IMR-90 (cell line): ENCODE measurements around the gene SF3B5. TPM values are rescaled to one million over a fixed set of nuclear protein-coding genes. Genes with fewer than 3 reads are reported as not detected.

Source experiments
- ATAC-seq: fragments of 200-7000 bp; cut with Tn5 transposase; 2 replicates; pipeline ENCODE4 v1.9.1; 2020; ENCODE audit warnings: low read depth, mild to moderate bottlenecking, moderate library complexity
- BruUV-seq: library from RNA; stranded (reverse); fragments of 400-500 nt; replicated peaks from 2 replicates; lab custom pipeline; 2021; lab: Mats Ljungman, UMichigan
- CTCF ChIA-PET: fragments of 300-600 bp; formaldehyde crosslinking; extraction: SDS; loops from one replicate; lab custom pipeline; 2021; ENCODE audit warnings: antibody characterized with exemption; lab: Yijun Ruan, JAX
- POLR2A ChIA-PET: fragments of 300-600 bp; sonication (Branson Sonifier 250); formaldehyde crosslinking; loops from one replicate; lab custom pipeline; 2022; ENCODE audit warnings: antibody characterized with exemption; ENCODE audit not compliant: unreplicated experiment; lab: Charles Lee
- DNase-seq: peaks from one replicate; pipeline ENCODE4 v3.0.0; 2013
- H2AFZ ChIP-seq: replicated peaks from 2 replicates; pipeline ENCODE3; 2013; ENCODE audit warnings: low read length, mild to moderate bottlenecking; ENCODE audit not compliant: poor library complexity
- H2AK5ac ChIP-seq: 2 replicates; pipeline ENCODE4 v1.6.1; 2013; ENCODE audit warnings: low read depth, low read length, inconsistent platforms
- H2AK9ac ChIP-seq: replicated peaks from 2 replicates; pipeline ENCODE3; 2013; ENCODE audit warnings: mild to moderate bottlenecking, low read depth, low read length, moderate library complexity; ENCODE audit not compliant: poor library complexity
- H2BK120ac ChIP-seq: 2 replicates; pipeline ENCODE4 v1.6.1; 2013; ENCODE audit warnings: low read depth, low read length, inconsistent platforms
- H2BK15ac ChIP-seq: 3 replicates; pipeline ENCODE4 v1.6.1; 2013; ENCODE audit warnings: low read depth, low read length, inconsistent platforms
- H2BK20ac ChIP-seq: 2 replicates; pipeline ENCODE4 v1.6.1; 2013; ENCODE audit warnings: low read depth, mild to moderate bottlenecking, inconsistent platforms, low read length, moderate library complexity
- H2BK5ac ChIP-seq: 2 replicates; pipeline ENCODE4 v1.6.1; 2013; ENCODE audit warnings: mild to moderate bottlenecking, low read depth, low read length, inconsistent platforms; ENCODE audit not compliant: poor library complexity, severe bottlenecking
- H3K14ac ChIP-seq: replicated peaks from 2 replicates; pipeline ENCODE4 v1.6.1; 2013; ENCODE audit warnings: low read depth, low read length, inconsistent platforms
- H3K18ac ChIP-seq: 2 replicates; pipeline ENCODE4 v1.6.1; 2013; ENCODE audit warnings: low read depth, low read length, control low read depth
- H3K23ac ChIP-seq: 2 replicates; pipeline ENCODE4 v1.6.1; 2013; ENCODE audit warnings: low read depth, low read length, inconsistent platforms
- H3K27ac ChIP-seq: 2 replicates; pipeline ENCODE4 v1.5.1; 2013; ENCODE audit warnings: mild to moderate bottlenecking, control low read depth, low read length; ENCODE audit not compliant: insufficient read depth
- H3K27me3 ChIP-seq: 2 replicates; pipeline ENCODE4 v1.6.1; 2013; ENCODE audit warnings: low read length; ENCODE audit not compliant: control insufficient read depth, insufficient read depth
- H3K36me3 ChIP-seq: 2 replicates; pipeline ENCODE4 v1.6.1; 2013; ENCODE audit warnings: low read length, mixed read lengths; ENCODE audit not compliant: control insufficient read depth, insufficient read depth
- H3K4ac ChIP-seq: 2 replicates; pipeline ENCODE4 v1.6.1; 2013; ENCODE audit warnings: low read depth, low read length, inconsistent platforms
- H3K4me1 ChIP-seq: 2 replicates; pipeline ENCODE4 v1.6.1; 2013; ENCODE audit warnings: low read length, mixed read lengths; ENCODE audit not compliant: control insufficient read depth, insufficient read depth
- H3K4me2 ChIP-seq: 2 replicates; pipeline ENCODE4 v1.6.1; 2013; ENCODE audit warnings: low read depth, mild to moderate bottlenecking, control low read depth, low read length, moderate library complexity
- H3K4me3 ChIP-seq: 2 replicates; pipeline ENCODE4 v1.5.1; 2013; ENCODE audit warnings: low read depth, mild to moderate bottlenecking, control low read depth, low read length, moderate library complexity; ENCODE audit not compliant: insufficient read depth
- H3K56ac ChIP-seq: 2 replicates; pipeline ENCODE4 v1.6.1; 2013; ENCODE audit warnings: low read length, inconsistent platforms; ENCODE audit not compliant: insufficient read depth; ENCODE audit errors: extremely low read depth
- H3K79me1 ChIP-seq, 2 experiments: 2 replicates each; pipeline ENCODE4 v1.6.1; 2013; ENCODE audit warnings: low read length in 2 of 2, inconsistent platforms in 1 of 2, low read depth in 1 of 2
- H3K9ac ChIP-seq: 2 replicates; pipeline ENCODE4 v1.6.1; 2013; ENCODE audit warnings: low read depth, low read length, control low read depth
- H3K9me1 ChIP-seq: 2 replicates; pipeline ENCODE4 v1.6.1; 2013; ENCODE audit warnings: low read length, inconsistent platforms; ENCODE audit not compliant: insufficient read depth
- H3K9me3 ChIP-seq: 2 replicates; pipeline ENCODE4 v1.6.1; 2013; ENCODE audit warnings: low read length; ENCODE audit not compliant: control insufficient read depth, insufficient read depth
- H4K20me1 ChIP-seq: 2 replicates; pipeline ENCODE4 v1.6.1; 2013; ENCODE audit warnings: low read length, inconsistent platforms; ENCODE audit not compliant: insufficient read depth
- H4K5ac ChIP-seq: 2 replicates; pipeline ENCODE4 v1.6.1; 2013; ENCODE audit warnings: mild to moderate bottlenecking, low read depth, low read length, control low read depth
- H4K8ac ChIP-seq, 2 experiments: 2 replicates each; pipeline ENCODE4 v1.6.1; 2013; ENCODE audit warnings: low read depth in 2 of 2, low read length in 2 of 2, control low read depth in 1 of 2, inconsistent platforms in 1 of 2
- H4K91ac ChIP-seq: 2 replicates; pipeline ENCODE4 v1.6.1; 2013; ENCODE audit warnings: low read depth, low read length, inconsistent platforms; ENCODE audit not compliant: insufficient read depth
- MXI1 ChIP-seq: IDR thresholded peaks from 2 replicates; pipeline ENCODE4 v1.6.1; 2012; ENCODE audit warnings: low read depth, mild to moderate bottlenecking, low read length, moderate library complexity, borderline replicate concordance
- WGBS, 2 experiments: methylation state at CpG; one replicate each; pipeline versions ENCODE4 v1.1.5 to v1.1.7; 2013; ENCODE audit warnings: missing lambda C conversion rate in 2 of 2; ENCODE audit not compliant: insufficient read length in 1 of 2; ENCODE audit errors: extremely low coverage in 2 of 2; 5-methylcytosine and 5-hydroxymethylcytosine counted together
- dilution Hi-C: fragments of 300-500 bp; cut with HindIII; formaldehyde crosslinking; loops from one replicate; pipeline ENCODE4 v1.14.3; 2018; ENCODE audit warnings: low sequenced_read_pairs; ENCODE audit not compliant: unreplicated experiment
- in situ Hi-C: fragments of 300-500 bp; cut with MboI; formaldehyde crosslinking; loops from 3 replicates; pipeline ENCODE4 v1.14.3; 2019; ENCODE audit warnings: low sequenced_read_pairs, inconsistent platforms, mixed read lengths
- intact Hi-C: fragments of 100-400 bp; cut with micrococcal nuclease; formaldehyde crosslinking; loops from 2 replicates; pipeline ENCODE4 v1.10.0; 2022
- polyA plus RNA-seq, 3 experiments: library from polyadenylated mRNA; depleted of rRNA; stranded (reverse); fragments of >200 nt; gene quantifications; 2 replicates each; pipeline ENCODE4 v1.2.3, GENCODE V29; 2012; ENCODE audit warnings: low replicate concordance in 1 of 3
- total RNA-seq: library from RNA; depleted of rRNA; stranded (reverse); fragments of >200 nt; gene quantifications from 2 replicates; pipeline ENCODE4 v1.2.3, GENCODE V29; 2012
- TF ChIP-seq, protein P1 (sequence below): conservative IDR thresholded peaks from 2 replicates; pipeline ENCODE4 v1.5.1; 2012; ENCODE audit warnings: mild to moderate bottlenecking, low read depth, low read length, improper control_type of control experiment

Gene SF3B5
- total and polyA plus RNA-seq, 2 of the 4 experiments (the other 2 are of a cell fraction) = 227 to 333 TPM

DNA sequence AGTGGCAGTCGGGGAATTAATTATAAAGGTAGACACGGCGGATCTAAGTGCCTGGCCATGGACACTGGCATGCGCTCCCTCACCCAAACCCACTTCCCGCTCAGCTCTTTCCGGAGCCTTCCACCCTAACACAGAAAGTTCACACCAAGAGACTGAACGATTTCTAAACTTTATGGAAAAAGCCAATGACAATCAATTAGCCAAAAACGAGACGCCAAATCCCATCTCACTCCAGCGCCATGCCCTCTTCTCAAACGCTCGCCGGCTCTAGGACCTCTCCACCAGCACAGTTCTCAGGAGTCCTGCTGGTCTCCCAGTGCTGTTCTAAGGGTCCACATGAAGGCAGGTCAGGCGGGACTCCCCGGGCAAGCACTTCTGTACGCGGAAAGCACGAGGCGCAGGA, 641 bp downstream of the SF3B5 start:
- Histone ChIP-seq H3K4me3 (peak overlapping the region; percentile 74), H3K23ac (0 out of 2 replicates have a peak overlapping the region, but pooled peaks have one; percentile 90), H3K18ac (no peak overlapping the region), H3K4ac (no peak overlapping the region), H2AFZ (peak overlapping the region; percentile 99), H2BK15ac (no peak overlapping the region), H2AK5ac (no peak overlapping the region; the same call in 1 of the 2 replicates), H3K27ac (peak overlapping the region; percentile 73; the same call in 1 of the 2 replicates), H2BK20ac (no peak overlapping the region), H3K9ac (peak overlapping the region; percentile 86), H4K8ac (peak overlapping the region; percentile 62 to 98; a peak in 3 of 4 replicates), H3K27me3 (no peaks in the 10 kb centered on the region), H4K20me1 (no peaks in the 10 kb centered on the region; the same call in 1 of the 2 replicates), H3K4me1 (peaks cover 5% of the 10 kb centered on the region), H3K9me3 (no peaks in the 10 kb centered on the region), H2BK120ac (no peak overlapping the region), H3K36me3 (no peaks in the 10 kb centered on the region), H3K4me2 (peak overlapping the region; percentile 60), H2AK9ac (peak overlapping the region; percentile 83), H3K79me1 (peaks cover 12 to 21% of the 10 kb centered on the region in 2 experiments), H4K91ac (peak overlapping the region; percentile 15; the same call in 1 of the 2 replicates), H2BK5ac (no peak overlapping the region), H3K14ac (no peak overlapping the region), H4K5ac (peak overlapping the region; percentile 85; the same call in 1 of the 2 replicates), H3K9me1 (peaks cover 8% of the 10 kb centered on the region), H3K56ac (0 out of 2 replicates have a peak overlapping the region, but pooled peaks have one; percentile 41)
- 0% methylated on average over 2 of the region's 19 CpGs; no CpG with 5 or more reads in 1 of the 2 experiments for WGBS, 2 experiments
- POLR2A ChIA-PET = no interaction called here
- in situ Hi-C loops = no loop called here
- intact Hi-C loops = no loop called here
- ATAC-seq (peak; percentile 2), DNase-seq (no peak)
- CTCF ChIA-PET = no interaction called here
- dilution Hi-C loops = no loop called here
- no TSS peak for BruUV-seq
- TF ChIP-seq MXI1 = 0 out of 2 replicates have a peak, but pooled peaks have one; percentile 8
- TF ChIP-seq, protein P1, sequence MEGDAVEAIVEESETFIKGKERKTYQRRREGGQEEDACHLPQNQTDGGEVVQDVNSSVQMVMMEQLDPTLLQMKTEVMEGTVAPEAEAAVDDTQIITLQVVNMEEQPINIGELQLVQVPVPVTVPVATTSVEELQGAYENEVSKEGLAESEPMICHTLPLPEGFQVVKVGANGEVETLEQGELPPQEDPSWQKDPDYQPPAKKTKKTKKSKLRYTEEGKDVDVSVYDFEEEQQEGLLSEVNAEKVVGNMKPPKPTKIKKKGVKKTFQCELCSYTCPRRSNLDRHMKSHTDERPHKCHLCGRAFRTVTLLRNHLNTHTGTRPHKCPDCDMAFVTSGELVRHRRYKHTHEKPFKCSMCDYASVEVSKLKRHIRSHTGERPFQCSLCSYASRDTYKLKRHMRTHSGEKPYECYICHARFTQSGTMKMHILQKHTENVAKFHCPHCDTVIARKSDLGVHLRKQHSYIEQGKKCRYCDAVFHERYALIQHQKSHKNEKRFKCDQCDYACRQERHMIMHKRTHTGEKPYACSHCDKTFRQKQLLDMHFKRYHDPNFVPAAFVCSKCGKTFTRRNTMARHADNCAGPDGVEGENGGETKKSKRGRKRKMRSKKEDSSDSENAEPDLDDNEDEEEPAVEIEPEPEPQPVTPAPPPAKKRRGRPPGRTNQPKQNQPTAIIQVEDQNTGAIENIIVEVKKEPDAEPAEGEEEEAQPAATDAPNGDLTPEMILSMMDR = no peak
